CD4-positive, alpha-beta T cell treated with Interleukin-17A for 1 hour (primary cell): ENCODE measurements around the gene ZNG1A.
"Not testable (repeated sequence)": the region's sequence is repeated elsewhere in the genome, so short reads cannot be mapped to it uniquely, and the experiment has no call there.

Source experiments
- DNase-seq: peaks from one replicate; pipeline ENCODE4 v3.0.0-alpha.2; 2020

The ZNG1A gene

GRCh38 chr9:93909-94308, 84.9 kb downstream of the ZNG1A start:
- not testable (repeated sequence) for DNase-seq

DNA sequence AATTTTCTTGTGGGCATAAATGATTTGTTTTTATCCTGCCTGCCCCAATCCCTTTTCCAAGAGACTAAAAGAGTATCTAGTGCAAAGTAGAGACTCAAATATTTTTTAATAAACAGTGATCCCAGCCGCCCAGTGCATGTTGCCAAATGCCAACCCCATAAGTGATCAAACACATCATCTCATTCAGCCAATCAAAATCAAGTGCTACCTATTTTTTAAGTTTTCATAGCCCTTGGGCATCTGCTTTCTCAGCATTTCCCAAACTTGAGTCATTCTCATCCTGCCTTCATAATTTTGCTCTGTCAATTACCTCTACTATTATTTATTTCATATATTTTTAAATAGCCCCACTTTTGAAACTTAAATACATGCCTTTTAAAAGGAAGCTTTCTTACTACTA, 88.0 kb downstream of the ZNG1A start:
- DNase-seq, result not testable (repeated sequence)

GRCh38 chr9:88396-89037, 90.3 kb downstream of the ZNG1A start:
- peak; percentile 14 for DNase-seq

DNA sequence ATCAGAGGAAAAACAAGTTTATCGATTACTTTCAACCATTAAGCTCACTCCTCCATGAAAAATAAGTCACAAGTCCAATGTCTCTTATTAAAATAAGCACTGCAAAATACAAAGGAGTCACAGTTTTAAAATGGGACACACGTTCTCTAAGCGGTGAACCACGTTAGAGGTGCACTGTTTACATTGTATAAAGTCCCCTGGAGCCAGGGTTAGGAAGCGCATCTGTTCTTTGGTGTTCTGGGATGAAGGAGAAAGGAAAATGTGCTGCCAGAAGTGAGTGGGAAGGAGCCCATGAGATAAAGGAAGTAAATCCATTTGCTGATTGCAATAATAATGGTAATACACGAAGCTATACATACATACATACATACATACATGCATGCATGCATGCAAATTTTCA, 91.0 kb downstream of the ZNG1A start:
- DNase-seq, result not testable (repeated sequence)

- not testable (repeated sequence) for DNase-seq
Measured at GRCh38 chr9:87105-87504, 91.8 kb downstream of the ZNG1A start.

DNA sequence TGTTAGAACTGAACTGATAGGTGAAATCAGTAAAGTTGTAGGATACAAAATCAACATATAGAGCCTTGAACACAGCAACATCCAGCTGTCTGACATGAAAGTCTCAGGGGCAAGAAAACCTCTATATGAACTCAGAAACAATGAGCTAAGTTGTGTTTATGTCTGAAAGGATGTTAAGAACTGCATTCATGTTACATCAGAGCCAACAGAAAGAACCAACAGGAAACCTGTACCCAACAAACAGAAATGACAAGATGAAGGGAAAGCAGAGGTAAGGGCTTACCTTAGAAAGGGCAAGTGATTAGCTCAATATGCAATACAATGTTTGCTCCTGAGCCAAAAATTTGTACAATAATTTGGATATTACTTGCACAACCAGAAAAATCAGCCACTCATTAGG, 92.2 kb downstream of the ZNG1A start:
- not testable (repeated sequence) for DNase-seq

DNA sequence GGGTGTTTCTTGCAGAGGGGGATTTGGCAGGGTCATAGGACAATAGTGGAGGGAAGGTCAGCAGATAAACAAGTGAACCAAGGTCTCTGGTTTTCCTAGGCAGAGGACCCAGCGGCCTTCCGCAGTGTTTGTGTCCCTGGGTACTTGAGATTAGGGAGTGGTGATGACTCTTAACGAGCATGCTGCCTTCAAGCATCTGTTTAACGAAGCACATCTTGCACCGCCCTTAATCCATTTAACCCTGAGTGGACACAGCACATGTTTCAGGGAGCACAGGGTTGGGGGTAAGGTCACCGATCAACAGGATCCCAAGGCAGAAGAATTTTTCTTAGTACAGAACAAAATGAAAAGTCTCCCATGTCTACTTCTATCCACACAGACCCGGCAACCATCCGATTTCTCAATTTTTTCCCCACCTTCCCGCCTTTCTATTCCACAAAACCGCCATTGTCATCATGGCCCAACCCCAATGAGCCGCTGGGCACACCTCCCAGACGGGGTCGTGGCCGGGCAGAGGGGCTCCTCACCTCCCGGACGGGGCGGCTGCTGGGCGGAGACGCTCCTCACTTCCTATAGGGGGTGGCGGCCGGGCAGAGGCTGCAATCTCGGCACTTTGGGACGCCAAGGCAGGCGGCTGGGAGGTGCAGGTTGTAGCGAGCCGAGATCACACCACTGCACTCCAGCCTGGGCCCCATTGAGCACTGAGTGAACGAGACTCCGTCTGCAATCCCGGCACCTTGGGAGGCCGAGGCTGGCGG, 95.7 kb downstream of the ZNG1A start:
- not testable (repeated sequence) for DNase-seq

- DNase-seq, result not testable (repeated sequence)
Measured at GRCh38 chr9:78333-78732, 100.5 kb downstream of the ZNG1A start.

DNA sequence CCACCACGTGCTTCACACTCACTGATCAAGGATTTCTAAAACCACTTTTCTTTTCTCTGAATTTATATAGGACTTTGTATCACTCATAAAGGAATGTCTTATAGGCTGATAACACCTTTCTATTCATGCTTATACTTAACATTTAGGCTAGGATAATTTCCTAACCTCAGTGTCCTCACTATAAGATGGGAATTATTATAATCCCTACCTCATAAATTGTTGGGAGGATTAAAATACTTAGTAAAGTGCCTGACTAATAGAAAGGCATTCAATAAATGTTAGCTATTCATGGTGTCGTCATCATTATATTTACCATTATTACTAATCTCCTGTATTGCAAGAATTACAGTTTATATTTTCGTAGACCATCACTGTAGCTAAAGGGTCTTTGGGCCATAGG, 102.5 kb downstream of the ZNG1A start:
- not testable (repeated sequence) for DNase-seq

- DNase-seq, result not testable (repeated sequence)
Measured at GRCh38 chr9:73900-74525, 104.8 kb downstream of the ZNG1A start.

DNA sequence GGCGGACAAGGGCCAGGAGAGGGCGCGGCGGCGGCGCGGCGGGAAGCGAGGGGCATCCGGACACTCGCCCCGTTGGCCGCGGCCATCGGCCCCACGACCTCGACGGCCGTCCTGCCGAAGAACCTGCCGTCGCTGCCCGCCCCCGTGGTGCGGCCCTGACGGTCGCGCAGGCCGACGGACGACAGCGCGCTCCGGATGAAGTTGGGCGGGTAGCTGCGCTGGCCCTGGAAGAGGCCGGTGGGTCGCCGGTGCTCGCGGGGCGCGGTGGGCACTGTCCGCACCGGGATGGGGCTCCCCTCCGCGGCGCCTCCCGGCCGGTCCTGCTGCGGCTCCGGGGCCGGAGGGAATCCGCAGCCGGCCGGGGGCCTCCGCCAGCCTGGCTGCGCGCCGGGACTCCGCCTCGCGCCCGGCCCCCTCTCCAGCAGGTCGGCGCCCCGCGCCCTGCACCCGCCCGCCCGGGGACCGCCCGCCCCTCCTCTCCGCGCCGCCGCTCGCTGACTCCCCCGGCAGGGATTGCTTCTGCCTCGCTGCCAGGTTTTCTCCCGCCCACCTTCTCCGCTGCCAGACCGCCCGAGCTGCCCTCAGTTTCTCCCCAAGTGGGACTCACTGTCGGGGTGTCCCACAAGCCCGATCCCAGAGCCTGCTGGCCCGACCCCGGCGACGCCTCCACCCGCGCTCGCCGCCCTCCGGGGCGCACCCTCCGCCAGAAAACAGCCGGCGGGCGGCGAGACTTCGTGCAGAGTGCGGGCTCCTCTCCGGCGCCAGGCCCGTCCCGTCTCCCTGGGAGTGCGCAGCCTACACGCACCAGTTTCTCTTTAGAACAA, 105.6 kb downstream of the ZNG1A start:
- not testable (repeated sequence) for DNase-seq
